HG03095 (cell line): Measurements from ENCODE around the gene PLCB4.
"Not testable (repeated sequence)": the region's sequence is repeated elsewhere in the genome, so short reads cannot be mapped to it uniquely, and the experiment has no call there.

ENCODE experiments used
- ATAC-seq: cut with Tn5 transposase; IDR thresholded peaks from one replicate; pipeline ENCODE4 v1.9.1; 2021; ENCODE audit warnings: moderate library complexity; ENCODE audit not compliant: unreplicated experiment

The PLCB4 gene

DNA sequence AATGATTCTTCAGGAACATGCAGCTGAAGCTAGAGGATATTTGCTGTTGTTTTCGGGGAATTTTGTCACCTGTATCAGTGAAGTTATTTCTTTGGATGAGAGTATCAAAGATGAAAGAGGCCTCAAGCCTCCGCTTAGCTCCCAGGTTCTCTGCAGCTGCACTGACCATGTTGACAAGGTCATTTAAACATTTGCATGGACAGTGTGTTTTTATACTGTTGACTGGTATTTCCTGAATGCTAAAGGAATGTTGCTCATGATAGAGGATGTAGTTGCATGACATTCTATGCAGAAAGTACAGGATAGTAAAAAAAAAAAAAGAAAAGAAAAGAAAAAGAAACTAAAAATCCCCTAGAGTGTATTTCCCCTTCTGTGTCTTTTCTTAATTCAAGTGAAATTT is 279.9 kb downstream of the PLCB4 start:
- ATAC-seq: no peak

- ATAC-seq: no peak
Measured at GRCh38 chr20:9349249-9349648, 280.4 kb downstream of the PLCB4 start.

DNA sequence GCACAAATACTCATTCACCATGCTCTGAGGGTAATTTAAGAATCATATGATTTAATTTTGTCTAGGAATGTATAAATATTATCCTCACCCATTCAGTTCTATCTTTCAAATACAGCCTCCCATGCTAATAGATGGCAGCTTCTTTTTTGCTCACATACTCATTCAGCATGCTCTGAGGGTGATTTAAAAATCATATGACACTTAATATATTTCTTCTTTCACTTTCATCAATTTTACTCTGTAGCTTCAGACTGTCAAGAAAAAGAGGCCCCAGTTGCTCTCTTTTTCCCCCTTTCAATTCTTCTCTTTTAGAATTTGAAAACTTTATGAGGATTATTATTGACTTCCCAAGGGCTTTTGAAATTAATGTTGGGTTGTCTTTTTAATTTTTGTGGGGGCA is 283.9 kb downstream of the PLCB4 start:
- no peak for ATAC-seq

DNA sequence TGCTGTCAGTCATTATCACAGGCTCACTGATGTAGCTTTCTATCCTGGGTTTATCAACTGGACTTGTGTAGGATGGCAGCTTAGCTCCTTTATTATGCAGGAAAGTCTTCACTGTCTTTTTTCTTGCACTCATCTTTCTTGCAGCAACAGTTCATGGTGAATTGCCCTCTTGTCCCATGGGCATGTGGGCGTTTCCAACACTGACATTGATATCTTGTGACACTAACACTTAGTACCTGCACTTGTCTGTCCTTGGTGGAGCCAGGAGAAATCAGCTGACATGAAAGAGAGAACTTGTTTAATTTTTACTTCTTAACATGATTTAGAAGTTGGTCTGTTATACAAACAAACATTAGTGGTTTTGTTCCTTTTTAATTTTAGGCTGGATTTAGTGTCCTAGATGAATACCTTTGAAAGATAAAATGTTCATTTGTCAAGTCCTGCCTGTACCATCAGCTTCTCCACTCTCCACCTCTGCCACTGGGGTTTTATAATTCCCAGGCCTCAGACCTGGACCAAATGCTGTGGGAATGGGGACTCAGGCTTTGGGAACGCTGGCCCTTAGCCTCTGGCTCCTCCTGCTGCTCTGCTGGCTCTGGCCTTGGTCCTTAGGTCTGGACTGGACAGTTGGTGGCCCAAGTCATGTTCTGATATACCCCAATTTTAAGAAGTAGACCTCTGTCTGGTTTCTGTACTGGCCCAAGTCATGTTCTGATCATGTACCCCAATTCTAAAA is 284.5 kb downstream of the PLCB4 start:
- ATAC-seq: no peak

GRCh38 chr20:9353916-9354276 is 285.0 kb downstream of the PLCB4 start:
- no peak for ATAC-seq

GRCh38 chr20:9354579-9354978 is 285.7 kb downstream of the PLCB4 start:
- ATAC-seq: no peak

- ATAC-seq: no peak
Measured at GRCh38 chr20:9358001-9358400, 289.1 kb downstream of the PLCB4 start.

GRCh38 chr20:9359561-9360308 is 290.8 kb downstream of the PLCB4 start:
- ATAC-seq: no peak

GRCh38 chr20:9360431-9360830 is 291.5 kb downstream of the PLCB4 start:
- no peak for ATAC-seq

DNA sequence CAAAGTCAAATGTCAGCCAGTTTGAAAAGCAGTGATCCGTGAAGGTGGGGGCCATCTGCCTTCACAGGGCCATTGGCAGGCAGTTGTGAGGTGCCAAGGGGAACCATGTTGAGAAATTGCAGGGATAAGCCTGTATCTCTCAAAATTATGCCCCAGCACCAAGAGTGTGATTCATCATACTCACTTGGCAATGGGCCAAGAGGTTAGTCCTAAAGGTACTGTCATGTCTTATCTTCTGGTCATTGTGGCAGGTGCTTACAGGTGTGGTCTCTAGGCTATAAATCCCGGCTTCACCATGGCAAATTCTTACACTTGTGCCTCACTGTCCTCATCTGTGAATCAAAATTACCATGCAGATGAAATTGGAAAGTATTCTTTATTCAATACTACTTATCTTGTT is 294.8 kb downstream of the PLCB4 start:
- ATAC-seq: no peak

GRCh38 chr20:9367328-9367727 is 298.4 kb downstream of the PLCB4 start:
- ATAC-seq: no peak

- no peak for ATAC-seq
Measured at GRCh38 chr20:9367746-9368145, 298.9 kb downstream of the PLCB4 start.

DNA sequence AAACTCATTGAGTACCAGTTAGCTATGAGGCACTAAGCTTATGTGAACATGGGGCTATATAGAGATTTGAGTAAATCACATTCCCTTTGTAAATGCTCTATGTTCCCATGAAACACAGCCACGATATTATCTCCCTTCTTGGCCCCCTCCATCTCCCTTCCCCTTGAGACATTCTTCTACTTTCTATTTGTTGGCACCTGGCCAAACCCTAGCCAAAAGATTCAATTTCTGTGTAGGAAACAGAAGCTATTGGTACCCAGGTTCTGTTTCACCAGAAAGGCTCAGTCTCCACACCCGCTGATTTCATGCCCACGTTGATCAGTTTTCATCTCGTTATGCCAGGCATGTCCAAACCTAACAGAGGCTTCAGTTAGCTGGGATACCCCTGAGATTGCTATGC is 300.0 kb downstream of the PLCB4 start:
- ATAC-seq: no peak

DNA sequence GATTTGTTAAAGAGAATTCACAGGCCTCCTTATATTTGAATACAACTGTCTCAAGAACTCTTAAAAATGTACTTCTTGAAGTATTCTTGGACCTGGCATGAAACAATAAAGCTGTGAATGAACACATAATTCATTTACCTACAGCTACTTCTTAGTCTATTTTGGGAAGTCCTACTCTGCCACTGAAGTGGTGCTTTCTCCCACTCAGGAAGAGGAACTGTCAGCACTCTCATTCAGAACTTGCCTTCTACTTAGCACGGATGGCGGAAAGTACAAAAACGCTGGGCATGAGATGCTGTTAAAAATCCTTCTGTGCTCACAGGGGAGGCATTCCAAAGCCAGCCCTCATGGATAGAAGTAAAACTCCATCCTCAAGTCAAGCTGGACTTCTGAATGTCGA is 300.7 kb downstream of the PLCB4 start:
- ATAC-seq: no peak

GRCh38 chr20:9374072-9374471 is 305.2 kb downstream of the PLCB4 start:
- ATAC-seq: no peak

- ATAC-seq: no peak
Measured at GRCh38 chr20:9374480-9374879, 305.6 kb downstream of the PLCB4 start.

DNA sequence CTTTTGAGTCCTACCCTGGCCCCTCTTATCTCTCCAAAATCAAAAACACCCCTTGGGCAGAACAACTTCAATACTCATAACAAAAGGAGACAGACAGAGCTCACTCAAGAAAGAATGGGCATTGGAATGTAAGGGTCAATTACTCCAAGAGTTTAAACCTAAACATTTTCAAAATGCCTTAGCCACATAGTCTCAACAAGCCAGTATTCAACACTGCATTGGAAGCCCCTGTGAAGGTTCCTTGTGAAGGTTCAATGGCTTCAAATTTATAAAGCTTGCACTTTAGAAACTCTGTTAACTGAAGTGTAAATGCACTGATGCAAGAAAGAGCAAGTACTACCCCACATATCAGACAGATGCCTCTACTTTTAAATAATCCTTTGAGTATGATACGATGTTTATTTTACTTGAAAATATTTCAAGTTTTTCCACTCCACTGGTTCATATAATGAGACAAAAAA is 306.4 kb downstream of the PLCB4 start:
- ATAC-seq: no peak

GRCh38 chr20:9377007-9377406 is 308.1 kb downstream of the PLCB4 start:
- ATAC-seq: no peak

- not testable (repeated sequence) for ATAC-seq
Measured at GRCh38 chr20:9385345-9386310, 316.7 kb downstream of the PLCB4 start.

DNA sequence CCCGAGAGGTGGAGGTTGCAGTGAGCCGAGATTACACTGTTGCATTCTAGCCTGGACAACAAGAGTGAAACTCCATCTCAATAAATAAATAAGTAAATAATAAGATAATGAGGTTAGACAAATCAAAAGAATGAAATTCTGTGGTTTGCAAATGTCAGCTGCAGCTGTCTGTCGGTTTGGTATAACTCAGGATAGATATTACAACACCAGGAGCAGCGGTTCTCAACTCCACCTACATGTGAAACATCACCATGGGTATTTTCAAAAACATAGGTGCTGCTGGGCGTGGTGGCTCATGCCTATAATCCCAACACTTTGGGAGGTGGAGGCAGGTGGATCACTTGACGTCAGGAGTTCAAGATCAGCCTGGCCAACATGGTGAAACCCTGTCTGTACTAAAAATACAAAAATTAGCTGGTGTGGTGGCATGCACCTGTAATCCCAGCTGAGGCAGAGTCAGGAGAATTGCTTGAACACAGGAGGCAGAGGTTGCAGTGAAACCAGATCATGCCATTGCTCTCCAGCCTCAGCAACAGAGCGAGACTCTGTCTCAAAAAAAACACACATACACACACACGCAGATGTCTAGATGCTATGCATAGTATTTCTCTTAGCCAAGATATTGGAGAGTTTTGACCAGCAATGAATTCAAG is 319.4 kb downstream of the PLCB4 start:
- no peak for ATAC-seq

DNA sequence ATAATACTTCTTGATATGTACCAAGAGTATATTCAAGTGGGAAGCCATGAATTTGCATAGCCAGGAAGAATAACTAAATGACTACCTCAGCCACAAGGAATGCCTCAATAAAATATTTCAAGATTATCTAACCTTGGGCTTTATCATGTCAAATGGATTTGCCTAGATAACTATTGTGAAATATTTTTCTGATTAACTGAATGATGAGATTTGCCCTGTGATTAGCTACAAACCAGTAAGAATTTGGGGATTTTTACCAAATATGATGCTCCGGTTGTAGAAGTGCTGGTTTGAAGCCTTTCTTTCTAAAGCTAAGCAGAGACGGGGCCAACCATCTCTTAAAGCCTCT is 319.9 kb downstream of the PLCB4 start:
- no peak for ATAC-seq
